ENCODE data around the gene LGALS7B.
A peak's percentile ranks its signal among the peaks of the same experiment; 100 is the strongest.
"Not testable (repeated sequence)": the region's sequence is repeated elsewhere in the genome, so short reads cannot be mapped to it uniquely, and the experiment has no call there.

LGALS7B gene

DNA sequence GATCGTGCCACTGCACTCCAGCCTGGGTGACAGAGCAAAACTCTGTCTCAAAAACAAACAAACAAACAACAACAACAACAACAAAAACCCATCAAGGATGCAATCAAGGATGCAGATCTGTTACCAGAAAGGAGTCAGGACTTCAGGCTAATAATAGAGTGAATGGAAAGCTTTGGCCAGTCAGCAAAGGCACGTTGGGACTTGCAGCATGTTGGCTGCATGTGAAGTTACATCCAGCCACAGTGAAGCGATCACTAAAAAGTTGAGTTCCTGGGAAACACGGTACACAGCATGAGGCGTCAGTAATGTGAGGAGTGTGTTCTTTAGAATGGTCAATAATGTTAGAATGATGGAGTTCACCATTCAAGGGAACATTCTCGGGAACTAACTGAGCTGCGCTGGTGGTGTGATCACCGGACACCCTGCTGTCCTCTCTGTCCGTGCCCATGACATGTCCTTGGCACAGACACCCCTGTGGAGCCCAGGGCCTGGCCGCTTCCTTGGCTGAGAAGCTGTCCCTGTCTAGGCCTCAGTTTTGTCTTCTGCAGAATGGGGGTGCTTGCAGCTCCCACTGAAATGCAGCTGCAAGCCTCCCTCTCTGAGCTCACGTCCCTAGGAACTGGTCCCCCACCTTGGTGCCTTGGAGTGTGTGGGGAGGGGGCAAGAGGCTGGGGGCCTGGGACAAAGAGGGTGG, 2.3 kb upstream of the LGALS7B start:
- H3K9me3 ChIP-seq (ENCODE audit: insufficient read depth, low read depth, low read length): no peaks in the 10 kb centered on the region
- no peaks in the 10 kb centered on the region for H3K36me3 ChIP-seq (ENCODE audit: insufficient read depth, low read length)
- 89% methylated on average over 11 of the region's 11 CpGs for WGBS
- no peaks in the 10 kb centered on the region for H3K27me3 ChIP-seq (ENCODE audit: insufficient read depth, low read length)
- no peak overlapping the region for H3K4me3 ChIP-seq (ENCODE audit: low read length)
- H3K9ac ChIP-seq (ENCODE audit: low read depth, low read length): no peak overlapping the region
- H3K27ac ChIP-seq (ENCODE audit: low read depth, low read length): no peak overlapping the region
- H3K4me1 ChIP-seq (ENCODE audit: insufficient read depth, low read length): no peaks in the 10 kb centered on the region

DNA sequence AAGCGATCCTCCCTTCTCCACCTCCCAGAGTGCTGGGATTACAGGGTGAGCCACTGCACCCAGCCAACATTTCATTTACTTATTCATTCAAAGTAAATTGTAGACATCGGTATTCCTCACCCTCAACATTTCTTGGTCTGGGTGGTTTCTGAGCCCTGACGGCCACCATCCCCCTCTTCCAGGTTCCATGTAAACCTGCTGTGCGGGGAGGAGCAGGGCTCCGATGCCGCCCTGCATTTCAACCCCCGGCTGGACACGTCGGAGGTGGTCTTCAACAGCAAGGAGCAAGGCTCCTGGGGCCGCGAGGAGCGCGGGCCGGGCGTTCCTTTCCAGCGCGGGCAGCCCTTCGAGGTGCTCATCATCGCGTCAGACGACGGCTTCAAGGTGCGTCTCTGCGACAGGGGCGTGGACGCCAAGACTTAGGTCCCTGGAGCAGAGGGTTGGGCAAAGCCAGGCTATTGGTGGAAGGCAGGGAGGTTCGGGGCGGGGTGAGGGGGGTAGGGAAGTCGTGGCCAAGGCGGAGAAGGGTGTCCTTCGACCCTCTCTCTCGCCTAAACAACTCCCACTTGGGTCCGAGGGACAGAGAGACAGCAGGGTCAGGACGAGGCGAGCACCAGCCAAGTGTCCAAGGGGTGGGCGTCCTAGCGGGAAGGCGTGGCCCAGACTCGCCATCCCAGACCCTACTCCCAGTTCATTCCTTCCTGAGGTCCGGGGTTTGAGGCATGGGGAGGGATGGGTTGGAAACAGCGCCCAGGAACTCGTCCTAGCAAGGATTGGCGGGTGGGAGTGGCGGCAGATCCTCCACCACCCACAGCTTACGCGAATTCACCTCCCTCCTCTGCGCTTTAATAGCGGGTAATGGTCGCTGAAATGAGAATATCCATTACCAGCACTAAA, 1.8 kb downstream of the LGALS7B start:
- H3K4me3 ChIP-seq (ENCODE audit: low read length): 0 out of 2 replicates have a peak overlapping the region, but pooled peaks have one; percentile 32
- not testable (repeated sequence) for H3K9me3 ChIP-seq (ENCODE audit: insufficient read depth, low read depth, low read length); H3K4me1 ChIP-seq (ENCODE audit: insufficient read depth, low read length); H3K9ac ChIP-seq (ENCODE audit: low read depth, low read length); H3K36me3 ChIP-seq (ENCODE audit: insufficient read depth, low read length); H3K27me3 ChIP-seq (ENCODE audit: insufficient read depth, low read length); H3K27ac ChIP-seq (ENCODE audit: low read depth, low read length)
- WGBS: 70% methylated on average over 13 of the region's 49 CpGs

DNA sequence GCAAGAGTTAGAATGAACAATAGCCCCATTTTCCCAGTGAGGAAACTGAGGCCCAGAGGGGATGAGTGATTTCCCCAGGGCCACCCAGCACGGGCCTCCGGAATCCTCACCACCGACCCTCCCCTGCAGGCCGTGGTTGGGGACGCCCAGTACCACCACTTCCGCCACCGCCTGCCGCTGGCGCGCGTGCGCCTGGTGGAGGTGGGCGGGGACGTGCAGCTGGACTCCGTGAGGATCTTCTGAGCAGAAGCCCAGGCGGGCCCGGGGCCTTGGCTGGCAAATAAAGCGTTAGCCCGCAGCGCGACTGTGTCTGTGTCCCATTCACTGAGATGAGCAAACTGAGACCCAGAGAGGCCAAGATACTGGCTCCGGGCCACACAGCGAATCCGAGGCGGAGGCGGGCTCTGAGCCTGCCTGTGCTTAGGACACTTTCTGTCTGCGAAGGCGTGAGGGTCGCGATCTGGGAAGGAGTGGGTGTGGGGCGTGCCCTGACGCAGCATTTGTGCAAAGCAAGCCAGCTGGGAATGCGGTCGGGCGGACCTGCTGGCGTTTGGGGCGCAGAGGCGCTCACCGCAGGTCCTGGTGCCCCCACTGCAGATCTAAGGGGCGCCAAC, 2.6 kb downstream of the LGALS7B start:
- H3K4me1 ChIP-seq (ENCODE audit: insufficient read depth, low read length); H3K27ac ChIP-seq (ENCODE audit: low read depth, low read length); H3K9me3 ChIP-seq (ENCODE audit: insufficient read depth, low read depth, low read length); H3K9ac ChIP-seq (ENCODE audit: low read depth, low read length); H3K36me3 ChIP-seq (ENCODE audit: insufficient read depth, low read length); H3K27me3 ChIP-seq (ENCODE audit: insufficient read depth, low read length): not testable (repeated sequence)
- WGBS: no CpG with 5 or more reads among the region's 40 CpGs
- 0 out of 2 replicates have a peak overlapping the region, but pooled peaks have one; percentile 32 for H3K4me3 ChIP-seq (ENCODE audit: low read length)

DNA sequence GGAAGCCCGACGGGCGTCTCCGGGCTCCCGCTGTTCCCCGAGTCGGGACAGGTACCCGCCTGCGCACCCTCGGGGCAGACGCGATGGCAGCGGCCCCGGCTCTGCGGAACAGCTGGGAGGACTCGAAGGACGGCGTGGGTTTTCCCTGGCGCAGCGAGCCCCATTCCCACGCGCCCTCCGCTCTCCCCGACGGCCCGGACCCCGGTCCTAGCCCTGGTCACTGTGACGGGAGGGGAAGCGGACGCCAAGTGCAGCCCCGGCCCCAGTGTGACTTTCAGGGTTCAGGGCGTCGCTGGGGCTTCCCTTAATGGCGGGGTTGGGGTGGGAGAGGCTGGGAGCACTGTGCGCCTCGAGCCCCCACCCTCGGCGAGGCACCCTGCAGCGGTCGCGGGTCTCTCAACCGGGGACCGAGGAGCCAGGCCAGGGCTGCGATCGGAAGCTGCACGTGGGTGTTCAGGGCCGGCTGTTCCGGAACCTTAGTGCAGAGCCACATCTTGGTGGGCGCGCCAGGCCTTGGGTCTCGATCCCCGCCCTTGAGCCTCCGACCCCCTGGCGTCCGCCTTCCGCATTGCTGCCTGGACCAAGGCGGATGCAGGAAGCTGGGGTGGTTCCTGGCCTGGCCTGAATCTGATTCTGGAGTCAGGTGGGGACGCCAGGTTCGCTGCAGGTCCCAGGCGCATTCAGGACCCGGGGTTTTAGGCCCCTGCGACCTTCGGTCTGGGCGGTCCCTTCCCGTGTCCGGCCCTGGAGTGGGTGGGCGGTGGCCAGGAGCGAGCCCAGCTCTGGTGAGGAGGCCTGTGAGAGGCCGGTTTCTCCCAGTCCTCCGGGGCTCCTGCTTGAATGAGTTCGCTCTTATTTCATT, 3.5 kb downstream of the LGALS7B start:
- H3K27ac ChIP-seq (ENCODE audit: low read depth, low read length): no peak overlapping the region
- no peaks in the 10 kb centered on the region for H3K9me3 ChIP-seq (ENCODE audit: insufficient read depth, low read depth, low read length)
- H3K27me3 ChIP-seq (ENCODE audit: insufficient read depth, low read length): no peaks in the 10 kb centered on the region
- WGBS: 90% methylated on average over 63 of the region's 71 CpGs
- no peak overlapping the region for H3K9ac ChIP-seq (ENCODE audit: low read depth, low read length)
- H3K4me3 ChIP-seq (ENCODE audit: low read length): no peak overlapping the region
- no peaks in the 10 kb centered on the region for H3K4me1 ChIP-seq (ENCODE audit: insufficient read depth, low read length)
- H3K36me3 ChIP-seq (ENCODE audit: insufficient read depth, low read length): no peaks in the 10 kb centered on the region

DNA sequence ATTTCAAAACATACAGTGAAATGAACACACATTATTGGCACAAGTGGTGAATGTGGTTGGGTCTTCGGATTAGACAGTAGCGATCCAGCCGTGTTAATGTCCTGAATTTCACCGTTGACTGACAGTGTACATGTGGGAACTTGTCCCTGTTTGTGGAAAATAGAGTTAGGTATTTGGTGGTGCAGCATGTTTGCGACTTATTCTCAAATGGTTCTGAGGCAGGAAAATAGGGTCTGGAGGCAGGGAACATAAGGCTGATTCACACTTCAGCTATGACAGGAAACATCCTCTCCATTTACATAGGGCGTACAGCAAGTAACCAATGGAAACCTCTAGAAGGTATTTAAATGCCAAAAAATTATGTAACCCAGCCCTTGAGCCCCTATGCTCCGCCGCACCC, 4.2 kb downstream of the LGALS7B start:
- Histone ChIP-seq H3K27me3 (ENCODE audit: insufficient read depth, low read length) (no peaks in the 10 kb centered on the region), H3K9ac (ENCODE audit: low read depth, low read length) (no peak overlapping the region), H3K4me1 (ENCODE audit: insufficient read depth, low read length) (no peaks in the 10 kb centered on the region), H3K9me3 (ENCODE audit: insufficient read depth, low read depth, low read length) (no peaks in the 10 kb centered on the region), H3K36me3 (ENCODE audit: insufficient read depth, low read length) (no peaks in the 10 kb centered on the region), H3K27ac (ENCODE audit: low read depth, low read length) (no peak overlapping the region), H3K4me3 (ENCODE audit: low read length) (no peak overlapping the region)
- WGBS: 83% methylated on average over 8 of the region's 8 CpGs

DNA sequence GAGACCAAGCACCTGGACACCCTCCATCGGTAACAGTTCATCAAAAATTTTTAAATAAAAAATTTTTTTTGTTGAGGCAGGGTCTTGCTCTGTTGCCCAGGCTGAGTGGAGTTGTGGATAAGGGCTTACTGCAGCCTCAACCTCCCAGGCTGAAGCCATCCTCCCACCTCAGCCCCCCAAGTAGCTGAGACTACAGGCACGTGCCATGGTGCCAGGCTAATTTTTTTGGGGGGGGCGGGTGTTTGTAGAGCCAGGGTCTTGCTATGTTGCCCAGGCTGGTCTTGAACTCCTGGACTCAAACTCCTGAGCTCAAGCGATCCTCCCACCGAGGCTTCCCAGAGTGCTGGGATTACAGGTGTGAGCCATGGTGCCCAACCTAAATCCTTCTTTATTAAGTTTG, 4.7 kb downstream of the LGALS7B start:
- Histone ChIP-seq H3K36me3 (ENCODE audit: insufficient read depth, low read length) (no peaks in the 10 kb centered on the region), H3K9me3 (ENCODE audit: insufficient read depth, low read depth, low read length) (no peaks in the 10 kb centered on the region), H3K4me1 (ENCODE audit: insufficient read depth, low read length) (no peaks in the 10 kb centered on the region), H3K27ac (ENCODE audit: low read depth, low read length) (no peak overlapping the region), H3K27me3 (ENCODE audit: insufficient read depth, low read length) (no peaks in the 10 kb centered on the region), H3K9ac (ENCODE audit: low read depth, low read length) (no peak overlapping the region), H3K4me3 (ENCODE audit: low read length) (no peak overlapping the region)
- WGBS: 91% methylated on average over 4 of the region's 5 CpGs

DNA sequence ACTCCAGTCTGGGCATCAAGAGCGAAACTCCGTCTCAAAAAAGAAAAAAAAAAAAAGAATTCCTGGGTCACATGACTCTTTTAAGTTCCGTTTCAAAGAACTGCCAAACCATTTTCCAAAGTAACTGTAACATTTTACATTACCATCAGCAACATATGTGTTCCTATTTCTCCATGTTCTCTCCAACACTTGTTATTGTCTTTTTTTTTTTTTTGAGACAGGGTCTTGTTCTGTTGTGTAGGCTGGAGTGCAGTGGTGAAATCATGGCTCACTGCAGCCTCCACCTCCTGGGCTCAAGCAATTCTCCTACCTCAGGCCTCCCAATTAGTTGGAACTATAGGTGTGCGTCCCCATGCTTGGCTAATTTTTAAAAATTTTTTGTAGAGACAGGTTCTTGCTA, 6.5 kb downstream of the LGALS7B start:
- H3K27ac ChIP-seq (ENCODE audit: low read depth, low read length): no peak overlapping the region
- H3K9ac ChIP-seq (ENCODE audit: low read depth, low read length): no peak overlapping the region
- no peaks in the 10 kb centered on the region for H3K27me3 ChIP-seq (ENCODE audit: insufficient read depth, low read length)
- H3K4me3 ChIP-seq (ENCODE audit: low read length): no peak overlapping the region
- 97% methylated on average over 4 of the region's 4 CpGs for WGBS
- H3K9me3 ChIP-seq (ENCODE audit: insufficient read depth, low read depth, low read length): peaks cover 4% of the 10 kb centered on the region; the same call in 1 of the 2 replicates
- no peaks in the 10 kb centered on the region for H3K4me1 ChIP-seq (ENCODE audit: insufficient read depth, low read length)
- H3K36me3 ChIP-seq (ENCODE audit: insufficient read depth, low read length): no peaks in the 10 kb centered on the region

DNA sequence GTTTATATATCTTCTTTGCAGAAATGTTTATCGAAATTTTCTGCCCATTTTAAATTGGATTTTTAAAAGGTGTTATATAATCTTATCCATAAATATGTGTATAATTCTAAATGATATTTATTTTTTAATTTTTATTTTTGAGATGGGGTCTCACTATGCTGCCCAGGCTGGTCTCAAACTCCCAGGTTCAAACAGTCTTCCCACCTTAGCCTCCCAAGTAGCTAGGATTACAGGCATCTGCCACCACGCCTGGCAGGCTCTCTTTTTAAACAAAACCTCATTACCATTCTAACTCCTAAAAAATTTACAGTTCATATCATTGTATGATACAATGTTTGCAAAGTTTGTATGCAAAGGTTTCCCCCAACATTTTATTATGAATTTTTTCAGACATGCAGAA, 7.2 kb downstream of the LGALS7B start:
- H3K9ac ChIP-seq (ENCODE audit: low read depth, low read length): no peak overlapping the region
- WGBS: 0% methylated on average over 1 of the region's 2 CpGs
- no peaks in the 10 kb centered on the region for H3K36me3 ChIP-seq (ENCODE audit: insufficient read depth, low read length)
- no peak overlapping the region for H3K4me3 ChIP-seq (ENCODE audit: low read length)
- peaks cover 4% of the 10 kb centered on the region; the same call in 1 of the 2 replicates for H3K9me3 ChIP-seq (ENCODE audit: insufficient read depth, low read depth, low read length)
- no peaks in the 10 kb centered on the region for H3K4me1 ChIP-seq (ENCODE audit: insufficient read depth, low read length)
- no peaks in the 10 kb centered on the region for H3K27me3 ChIP-seq (ENCODE audit: insufficient read depth, low read length)
- H3K27ac ChIP-seq (ENCODE audit: low read depth, low read length): no peak overlapping the region

DNA sequence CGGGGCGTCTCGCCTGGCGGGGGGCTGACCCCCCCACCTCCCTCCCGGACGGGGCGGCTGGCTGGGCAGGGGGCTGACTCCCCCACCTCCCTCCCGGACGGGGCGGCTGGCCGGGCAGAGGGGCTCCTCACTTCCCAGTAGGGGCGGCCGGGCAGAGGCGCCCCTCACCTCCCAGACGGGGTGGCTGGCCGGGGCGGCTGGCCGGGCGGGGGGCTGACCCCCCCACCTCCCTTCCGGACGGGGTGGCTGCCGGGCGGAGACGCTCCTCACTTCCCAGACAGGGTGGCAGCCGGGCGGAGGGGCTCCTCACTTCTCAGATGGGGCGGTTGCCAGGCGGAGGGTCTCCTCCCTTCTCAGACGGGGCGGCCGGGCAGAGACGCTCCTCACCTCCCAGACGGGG, 8.8 kb downstream of the LGALS7B start:
- H3K9ac ChIP-seq (ENCODE audit: low read depth, low read length); H3K36me3 ChIP-seq (ENCODE audit: insufficient read depth, low read length); H3K4me1 ChIP-seq (ENCODE audit: insufficient read depth, low read length); H3K27me3 ChIP-seq (ENCODE audit: insufficient read depth, low read length); H3K27ac ChIP-seq (ENCODE audit: low read depth, low read length); H3K9me3 ChIP-seq (ENCODE audit: insufficient read depth, low read depth, low read length); H3K4me3 ChIP-seq (ENCODE audit: low read length): not testable (repeated sequence)
- WGBS: 100% methylated on average over 1 of the region's 33 CpGs

DNA sequence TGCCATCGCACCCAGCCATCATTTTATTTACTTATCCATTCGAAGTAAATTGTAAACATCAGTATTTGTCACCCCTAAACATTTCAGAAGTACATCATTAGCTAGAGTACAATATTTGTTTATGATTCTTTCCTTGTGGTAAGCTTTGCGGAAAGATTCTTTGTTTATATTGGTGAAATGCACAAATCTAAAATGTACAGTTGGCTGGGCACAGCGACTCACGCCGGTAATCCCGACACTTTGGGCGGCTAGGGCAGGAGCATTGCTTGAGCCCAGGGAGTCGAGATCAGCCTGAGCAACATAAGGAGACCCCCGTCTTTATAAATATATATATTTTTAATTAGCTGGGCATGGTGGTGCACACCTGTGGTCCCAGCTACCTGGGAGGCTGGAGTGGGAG, 10.1 kb downstream of the LGALS7B start:
- peaks cover 4% of the 10 kb centered on the region; the same call in 1 of the 2 replicates for H3K9me3 ChIP-seq (ENCODE audit: insufficient read depth, low read depth, low read length)
- H3K27me3 ChIP-seq (ENCODE audit: insufficient read depth, low read length): no peaks in the 10 kb centered on the region
- 94% methylated on average over 9 of the region's 10 CpGs for WGBS
- H3K4me3 ChIP-seq (ENCODE audit: low read length): no peak overlapping the region
- H3K4me1 ChIP-seq (ENCODE audit: insufficient read depth, low read length): no peaks in the 10 kb centered on the region
- no peak overlapping the region for H3K27ac ChIP-seq (ENCODE audit: low read depth, low read length)
- no peak overlapping the region for H3K9ac ChIP-seq (ENCODE audit: low read depth, low read length)
- no peaks in the 10 kb centered on the region for H3K36me3 ChIP-seq (ENCODE audit: insufficient read depth, low read length)

All from HUES64 (cell line).